RWPE1 (cell line): ENCODE data around the gene ZYX.
A peak's percentile ranks its signal among the peaks of the same experiment; 100 is the strongest.

ENCODE experiments used
- CTCF ChIA-PET: fragments of 350-600 bp; sonication (Branson Sonifier 250); formaldehyde crosslinking; extraction: SDS; loops from one replicate; lab custom pipeline; 2021; lab: Yijun Ruan, JAX
- POLR2A ChIA-PET: fragments of 400-600 bp; formaldehyde crosslinking; extraction: SDS; loops from one replicate; lab custom pipeline; 2020; ENCODE audit warnings: antibody characterized with exemption; ENCODE audit not compliant: low non-redundant PET; lab: Yijun Ruan, JAX
- DNase-seq: peaks from one replicate; pipeline ENCODE4 v3.0.0; 2012; ENCODE audit warnings: low spot score
- H3K27ac ChIP-seq: fragments of 450-650 bp; 2 replicates; pipeline ENCODE4 v1.5.1; 2017
- TF ChIP-seq, protein P1 (sequence below): fragments of 450-650 bp; conservative IDR thresholded peaks from 2 replicates; pipeline ENCODE4 v1.5.1; 2017; ENCODE audit warnings: low read depth, mild to moderate bottlenecking

Gene ZYX

DNA sequence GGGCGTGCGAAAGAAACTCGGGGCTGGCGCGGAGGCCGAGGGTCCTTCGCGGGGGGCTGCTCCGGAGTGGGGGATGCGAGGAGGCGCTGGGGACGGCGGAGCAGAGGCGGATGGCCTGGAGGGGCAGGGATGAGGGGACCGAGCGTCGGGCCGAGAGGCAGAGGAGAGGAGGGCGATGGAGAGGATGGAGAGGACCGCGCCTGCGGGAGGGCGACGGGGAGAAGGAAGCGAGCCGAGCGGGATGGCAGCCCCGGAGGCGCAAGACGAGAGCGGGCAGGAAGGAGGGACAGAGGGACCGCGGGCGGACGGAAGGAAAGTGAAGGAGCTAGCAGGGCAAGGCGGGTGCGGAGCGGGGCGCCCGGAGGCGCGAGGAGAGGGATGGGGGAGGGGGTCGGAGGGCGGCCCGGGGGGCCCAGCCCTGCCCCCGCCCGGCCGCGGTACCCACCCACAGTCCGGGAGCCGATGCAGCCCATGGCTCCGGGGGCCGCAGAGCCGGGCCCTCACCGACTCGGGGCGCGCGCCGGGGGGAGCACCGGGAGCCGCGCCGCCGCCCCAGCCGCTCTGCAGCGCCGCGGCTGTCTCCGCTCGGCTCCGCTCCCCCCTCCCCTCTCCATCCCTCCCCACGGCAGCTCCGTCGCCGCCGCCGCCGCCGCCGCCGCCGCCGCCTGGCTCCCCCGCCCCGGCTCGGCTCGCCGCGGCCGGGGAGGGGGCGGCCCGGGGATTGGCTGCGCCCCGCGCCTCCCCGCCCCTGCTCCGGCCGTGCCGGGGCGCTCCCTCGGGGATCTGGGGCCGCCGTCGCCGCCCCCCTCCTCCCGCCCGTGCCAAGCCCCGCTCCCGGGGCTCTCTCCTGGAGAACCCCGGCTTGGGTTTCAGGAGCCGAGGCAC is 18.8 kb upstream of the ZYX start, which contains the start of gene FAM131B:
TSS of gene FAM131B (minus strand) at position 583 of the 885 bp plus-strand sequence. CDS start at position 473, 110 bp downstream.
- H3K27ac ChIP-seq = no peak within 1 kb of the TSS
- POLR2A ChIA-PET = no interaction called here
- TF ChIP-seq, protein P1, sequence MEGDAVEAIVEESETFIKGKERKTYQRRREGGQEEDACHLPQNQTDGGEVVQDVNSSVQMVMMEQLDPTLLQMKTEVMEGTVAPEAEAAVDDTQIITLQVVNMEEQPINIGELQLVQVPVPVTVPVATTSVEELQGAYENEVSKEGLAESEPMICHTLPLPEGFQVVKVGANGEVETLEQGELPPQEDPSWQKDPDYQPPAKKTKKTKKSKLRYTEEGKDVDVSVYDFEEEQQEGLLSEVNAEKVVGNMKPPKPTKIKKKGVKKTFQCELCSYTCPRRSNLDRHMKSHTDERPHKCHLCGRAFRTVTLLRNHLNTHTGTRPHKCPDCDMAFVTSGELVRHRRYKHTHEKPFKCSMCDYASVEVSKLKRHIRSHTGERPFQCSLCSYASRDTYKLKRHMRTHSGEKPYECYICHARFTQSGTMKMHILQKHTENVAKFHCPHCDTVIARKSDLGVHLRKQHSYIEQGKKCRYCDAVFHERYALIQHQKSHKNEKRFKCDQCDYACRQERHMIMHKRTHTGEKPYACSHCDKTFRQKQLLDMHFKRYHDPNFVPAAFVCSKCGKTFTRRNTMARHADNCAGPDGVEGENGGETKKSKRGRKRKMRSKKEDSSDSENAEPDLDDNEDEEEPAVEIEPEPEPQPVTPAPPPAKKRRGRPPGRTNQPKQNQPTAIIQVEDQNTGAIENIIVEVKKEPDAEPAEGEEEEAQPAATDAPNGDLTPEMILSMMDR = no peak
- DNase-seq = peak; percentile 28
- CTCF ChIA-PET = no interaction called here

DNA sequence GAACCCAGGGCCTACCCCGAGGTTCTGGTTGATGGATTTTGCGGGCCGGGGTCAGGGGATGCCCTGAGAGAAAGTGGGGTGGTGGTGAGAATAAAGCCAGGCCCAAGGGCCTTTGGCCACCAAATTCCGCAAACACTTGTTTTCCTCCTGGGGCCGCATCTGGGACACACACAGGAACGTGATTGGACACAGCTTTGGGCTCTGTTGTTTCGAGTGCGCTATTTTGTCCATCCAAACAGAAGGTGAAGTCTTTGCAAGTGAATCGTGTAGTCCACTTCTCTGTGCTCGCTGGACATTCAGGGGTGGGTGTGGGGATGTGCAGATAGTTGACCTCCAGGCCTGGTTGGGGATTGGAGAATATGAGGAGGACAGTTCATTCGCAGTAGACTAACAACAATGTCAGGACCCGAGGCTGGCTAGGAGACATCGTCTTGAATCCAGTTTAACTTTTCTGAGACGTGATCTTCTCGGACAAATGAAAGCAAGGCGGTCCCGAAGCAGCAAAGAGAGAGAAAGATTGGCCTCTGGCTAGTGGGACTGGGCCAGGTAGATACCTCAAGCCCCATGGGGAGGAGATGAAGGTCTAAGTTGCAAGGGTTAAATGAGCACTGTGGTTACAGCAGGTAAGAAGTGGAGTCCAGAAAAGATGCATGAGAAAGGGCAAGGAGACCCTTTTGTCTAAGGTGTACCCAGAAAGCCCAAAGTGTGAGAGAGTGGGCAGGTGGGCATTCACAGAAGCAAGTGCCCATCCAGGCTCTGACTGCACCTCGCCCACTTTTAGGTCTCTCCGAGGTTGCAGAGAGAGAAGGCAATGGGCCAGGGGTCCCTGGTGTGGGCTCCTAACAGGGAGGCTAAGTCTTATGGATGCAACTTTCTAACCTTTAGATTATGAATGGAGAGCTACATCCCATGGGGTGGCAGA is 17.9 kb upstream of the ZYX start:
- ChIA-PET CTCF (no interaction called here), POLR2A (no interaction called here)
- no peak overlapping the region for H3K27ac ChIP-seq

DNA sequence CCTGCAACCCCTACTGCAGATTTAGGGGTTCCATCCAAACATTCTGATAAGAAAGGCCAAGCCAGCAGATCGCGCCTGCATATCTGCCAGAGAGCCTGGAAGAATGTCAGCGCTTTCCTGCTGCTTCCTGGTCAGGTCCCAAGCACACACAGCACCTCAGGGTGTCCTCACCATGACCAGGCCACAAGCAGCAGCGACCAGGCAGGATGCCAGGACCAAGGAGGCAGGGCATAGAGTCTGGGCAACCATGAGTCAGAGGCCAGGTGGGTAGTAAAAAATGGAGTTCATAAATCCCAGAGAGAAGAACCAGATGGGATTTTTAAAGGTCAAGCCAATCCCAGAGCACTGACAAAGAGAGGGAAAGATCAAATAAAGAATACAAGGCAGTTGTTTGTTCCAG is 13.2 kb upstream of the ZYX start:
- POLR2A ChIA-PET = no interaction called here
- TF ChIP-seq, protein P1 = no peak
- peak overlapping the region; percentile 8 for H3K27ac ChIP-seq
- CTCF ChIA-PET = no interaction called here
- no peak for DNase-seq

More for the DNA sequence above, 17.9 kb upstream of the ZYX start:
- TF ChIP-seq, protein P1 = no peak
- DNase-seq = no peak

DNA sequence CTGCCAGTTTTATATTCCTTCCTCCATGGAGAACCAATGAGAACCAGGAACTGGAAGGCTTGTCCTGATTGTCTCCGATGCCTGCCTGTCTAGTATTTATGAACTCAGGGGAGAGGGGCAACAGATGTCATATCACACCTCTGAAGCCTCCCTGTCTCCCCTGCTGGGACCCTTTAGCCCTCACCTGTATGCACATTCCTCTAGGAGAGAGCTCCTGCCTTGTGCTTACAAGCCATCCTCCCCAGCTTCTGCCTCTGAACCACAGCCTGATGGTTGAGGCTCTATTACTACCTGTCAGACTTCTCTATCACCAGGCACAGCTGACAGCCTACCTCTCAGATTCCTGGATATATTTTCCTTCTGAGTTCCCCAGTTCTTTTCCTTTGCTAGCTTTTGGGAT is 12.8 kb upstream of the ZYX start:
- ChIA-PET CTCF (interaction anchor here (2.3 kb wide), 1 partner anchor 12 kb away, joined by 17 read pairs; no protein-coding TSS in a partner anchor), POLR2A (no interaction called here)
- peak overlapping the region; percentile 8 for H3K27ac ChIP-seq
- no peak for DNase-seq
- TF ChIP-seq, protein P1 = no peak

DNA sequence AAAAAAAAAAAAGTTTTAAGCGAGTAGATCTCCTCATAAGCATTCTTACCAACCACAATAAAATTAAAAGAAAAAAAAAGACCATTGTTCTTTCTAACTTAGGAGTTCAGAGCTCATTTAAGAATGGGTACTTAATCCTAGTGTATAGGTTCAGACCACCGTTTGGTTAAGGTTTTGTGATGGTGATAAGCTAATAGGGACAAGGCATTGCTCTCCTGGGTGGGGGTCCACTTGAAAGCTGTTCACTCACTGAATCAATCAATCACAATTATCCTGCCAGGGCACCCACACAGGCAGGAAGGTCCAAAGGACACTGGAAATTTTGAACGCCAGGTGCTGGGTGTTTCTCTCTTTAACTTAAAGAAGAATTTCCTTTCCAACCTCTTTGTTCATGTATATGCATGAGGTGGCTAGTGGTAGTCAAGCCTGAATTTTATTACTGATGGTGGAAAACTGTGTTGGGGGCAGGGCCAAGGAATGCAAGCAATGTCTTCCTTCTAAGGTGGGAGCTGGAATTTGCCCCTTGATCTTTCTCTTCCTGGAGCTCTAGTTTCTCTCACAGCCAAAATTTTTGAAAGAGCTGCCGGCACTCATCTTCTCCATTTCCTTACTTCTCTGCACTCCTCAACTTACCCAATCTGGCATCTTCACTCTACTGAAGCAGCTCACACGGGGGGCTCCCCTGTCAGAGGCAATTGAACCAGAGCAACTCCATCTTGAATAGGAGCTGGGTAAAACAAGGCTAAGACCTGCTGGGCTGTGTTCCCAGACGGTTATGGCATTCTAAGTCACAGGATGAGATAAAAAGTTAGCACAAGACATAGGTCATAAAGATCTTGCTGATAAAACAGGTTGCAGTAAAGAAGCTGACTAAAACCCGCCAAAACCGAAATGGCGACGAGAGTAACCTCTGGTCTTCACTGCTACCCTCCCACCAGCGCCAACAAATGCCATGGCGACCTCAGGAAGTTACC is 11.2 kb upstream of the ZYX start:
- H3K27ac ChIP-seq = no peak overlapping the region
- ChIA-PET CTCF (interaction anchor here (0.7 to 2.3 kb wide), 2 partner anchors 10 to 129 kb away, joined by 3 to 17 read pairs; no protein-coding TSS in a partner anchor), POLR2A (no interaction called here)

More for the DNA sequence above, 11.2 kb upstream of the ZYX start:
- no peak for DNase-seq
- TF ChIP-seq, protein P1 = no peak
